HCT116 (cell line): ENCODE measurements around the gene RMI2. TPM values are rescaled to one million over a fixed set of nuclear protein-coding genes. Genes with fewer than 3 reads are reported as not detected.

Source experiments
- ATAC-seq: fragments of 200-7000 bp; cut with Tn5 transposase; 2 replicates; pipeline ENCODE4 v1.9.1; 2020; ENCODE audit warnings: mild to moderate bottlenecking, moderate library complexity
- BruUV-seq: library from RNA; stranded (reverse); fragments of 400-500 nt; replicated peaks from 2 replicates; lab custom pipeline; 2021; lab: Mats Ljungman, UMichigan
- CTCF ChIA-PET: fragments of 300-600 bp; sonication (Branson Sonifier 250); formaldehyde crosslinking; loops from one replicate; lab custom pipeline; 2021; ENCODE audit warnings: antibody characterized with exemption; lab: Charles Lee
- POLR2A ChIA-PET: fragments of 300-600, 350-600 bp; sonication (Branson Sonifier 250); formaldehyde crosslinking; loops from one replicate; lab custom pipeline; 2021; ENCODE audit warnings: antibody characterized with exemption; lab: Charles Lee
- RAD21 ChIA-PET, 2 experiments: fragments of 300-600 bp; sonication (Branson Sonifier 250); formaldehyde crosslinking; loops; one replicate each; lab custom pipeline; 2023; ENCODE audit warnings: low total read pairs in 2 of 2; ENCODE audit not compliant: uncharacterized antibody in 2 of 2, unreplicated experiment in 2 of 2, low non-redundant PET in 1 of 2; lab: Charles Lee
- DNase-seq: peaks from one replicate; pipeline ENCODE4 v3.0.0-alpha.2; 2010; ENCODE audit warnings: low read depth, low spot score
- H2AFZ ChIP-seq: fragments of 200-600 bp; shearing (Covaris generic), sonication (generic); 2 replicates; pipeline ENCODE4 v1.6.1; 2017; ENCODE audit warnings: low read depth, mixed run types, mixed read lengths, antibody characterized with exemption, low read length; ENCODE audit not compliant: poor library complexity, severe bottlenecking
- H3K27ac ChIP-seq: 2 replicates; pipeline ENCODE4 v1.5.1; 2012; ENCODE audit warnings: low read depth, low read length
- H3K27me3 ChIP-seq: fragments of 200-600 bp; sonication (generic); 2 replicates; pipeline ENCODE4 v1.6.1; 2016; ENCODE audit warnings: mixed run types, low read length, mixed read lengths; ENCODE audit not compliant: insufficient read depth
- H3K36me3 ChIP-seq, 2 experiments: fragments of 200-500 bp in 1 of 2; fragments of 200-600 bp in 1 of 2; sonication (Bioruptor generic) in 1 of 2; sonication (generic) in 1 of 2; 2 replicates each; pipeline versions ENCODE4 v1.5.1 to v1.6.1; 2014 to 2016; ENCODE audit warnings: low read length in 2 of 2, inconsistent platforms in 1 of 2, mixed read lengths in 1 of 2, mixed run types in 1 of 2; ENCODE audit not compliant: insufficient read depth in 2 of 2, control insufficient read depth in 1 of 2
- H3K4me1 ChIP-seq, 2 experiments: fragments of 200-600 bp in 1 of 2; sonication (generic) in 1 of 2; 2 replicates each; pipeline versions ENCODE4 v1.5.1 to v1.6.1; 2012 to 2017; ENCODE audit warnings: low read length in 2 of 2, inconsistent platforms in 1 of 2, mild to moderate bottlenecking in 1 of 2, mixed read lengths in 1 of 2, mixed run types in 1 of 2, moderate library complexity in 1 of 2; ENCODE audit not compliant: insufficient read depth in 2 of 2, control insufficient read depth in 1 of 2
- H3K4me2 ChIP-seq: fragments of 200-600 bp; sonication (generic); 2 replicates; pipeline ENCODE4 v1.6.1; 2017; ENCODE audit warnings: mixed run types, low read length, mixed read lengths
- H3K4me3 ChIP-seq, 2 experiments: fragments of 200-600 bp in 1 of 2; sonication (generic) in 1 of 2; replicated peaks in 1 of 2; 2 replicates each; pipeline ENCODE4 v1.5.1; 2011 to 2016; ENCODE audit warnings: low read length in 2 of 2, control low read depth in 1 of 2, low read depth in 1 of 2, mild to moderate bottlenecking in 1 of 2, mixed read lengths in 1 of 2, mixed run types in 1 of 2
- H3K79me2 ChIP-seq: fragments of 200-600 bp; sonication (generic); 2 replicates; pipeline ENCODE4 v1.6.1; 2017; ENCODE audit warnings: mild to moderate bottlenecking, mixed run types, low read length, moderate library complexity, mixed read lengths; ENCODE audit not compliant: insufficient read depth
- H3K9ac ChIP-seq: fragments of 200-600 bp; sonication (generic); 2 replicates; pipeline ENCODE4 v1.6.1; 2016; ENCODE audit warnings: low read length, mixed read lengths
- H3K9me2 ChIP-seq: fragments of 200-600 bp; sonication (generic), shearing (Covaris generic); 2 replicates; pipeline ENCODE4 v1.6.1; 2017; ENCODE audit warnings: mixed run types, mild to moderate bottlenecking, moderate library complexity; ENCODE audit not compliant: insufficient read depth
- H3K9me3 ChIP-seq, 2 experiments: fragments of 200-500 bp in 1 of 2; fragments of 200-600 bp in 1 of 2; sonication (Bioruptor generic) in 1 of 2; sonication (generic) in 1 of 2; 2 replicates each; pipeline ENCODE4 v1.6.1; 2014 to 2017; ENCODE audit warnings: low read length in 2 of 2, mixed read lengths in 2 of 2, inconsistent platforms in 1 of 2, low read depth in 1 of 2, mild to moderate bottlenecking in 1 of 2, mixed run types in 1 of 2, moderate library complexity in 1 of 2; ENCODE audit not compliant: control insufficient read depth in 1 of 2, insufficient read depth in 1 of 2
- H4K20me1 ChIP-seq: fragments of 200-600 bp; sonication (generic), shearing (Covaris generic); 2 replicates; pipeline ENCODE4 v1.6.1; 2017; ENCODE audit warnings: mixed run types, mild to moderate bottlenecking, moderate library complexity; ENCODE audit not compliant: insufficient read depth
- CBX3 ChIP-seq: IDR thresholded peaks from 2 replicates; pipeline ENCODE4 v1.6.1; 2012; ENCODE audit warnings: low read depth
- CEBPB ChIP-seq: IDR thresholded peaks from 2 replicates; pipeline ENCODE4 v1.6.1; 2012; ENCODE audit warnings: low read depth
- CTCF ChIP-seq, 3 experiments: fragments of 200-600 bp in 1 of 3; sonication (generic) in 1 of 3; IDR thresholded peaks in 2 of 3; conservative IDR thresholded peaks in 1 of 3; 2 replicates each; pipeline ENCODE4 v1.5.1; 2012 to 2017; ENCODE audit warnings: low read depth in 2 of 3, low read length in 2 of 3, antibody characterized with exemption in 1 of 3, borderline replicate concordance in 1 of 3, control low read depth in 1 of 3, mild to moderate bottlenecking in 1 of 3, mixed read lengths in 1 of 3, mixed run types in 1 of 3, moderate library complexity in 1 of 3; ENCODE audit not compliant: insufficient read depth in 1 of 3
- EGR1 ChIP-seq: IDR thresholded peaks from 2 replicates; pipeline ENCODE4 v1.6.1; 2012; ENCODE audit warnings: low read depth
- ELF1 ChIP-seq: IDR thresholded peaks from 2 replicates; pipeline ENCODE4 v1.6.1; 2012; ENCODE audit warnings: low read depth, borderline replicate concordance
- EZH2 ChIP-seq: fragments of 200-600 bp; sonication (generic); IDR thresholded peaks from 2 replicates; pipeline ENCODE4 v1.6.1; 2017; ENCODE audit warnings: antibody characterized with exemption, mixed run types
- POLR2A ChIP-seq: IDR thresholded peaks from 2 replicates; pipeline ENCODE4 v1.7.0; 2011; ENCODE audit warnings: borderline replicate concordance; ENCODE audit not compliant: insufficient read depth, insufficient read length; ENCODE audit errors: extremely low read depth
- POLR2AphosphoS5 ChIP-seq: IDR thresholded peaks from 2 replicates; pipeline ENCODE4 v1.6.1; 2011; ENCODE audit warnings: mild to moderate bottlenecking, low read depth, low read length, moderate library complexity
- SIN3A ChIP-seq: IDR thresholded peaks from 2 replicates; pipeline ENCODE4 v1.6.1; 2012; ENCODE audit warnings: low read depth
- YY1 ChIP-seq: IDR thresholded peaks from 2 replicates; pipeline ENCODE4 v1.6.1; 2011; ENCODE audit warnings: low read length, low read depth, moderate library complexity, mild to moderate bottlenecking; ENCODE audit not compliant: insufficient replicate concordance; ENCODE audit errors: extremely low read depth
- ZFX ChIP-seq: fragments of 450-650 bp; IDR thresholded peaks from 2 replicates; pipeline ENCODE4 v1.6.1; 2017
- ZNF274 ChIP-seq: fragments of 200-500 bp; sonication (Bioruptor generic); IDR thresholded peaks from 2 replicates; pipeline ENCODE4 v1.6.1; 2014; ENCODE audit warnings: mild to moderate bottlenecking, low read depth, low read length, inconsistent platforms
- intact Hi-C: fragments of 100-400 bp; cut with micrococcal nuclease; formaldehyde crosslinking; loops from 2 replicates; pipeline ENCODE4 v1.10.0; 2022
- total RNA-seq: library from RNA; stranded (reverse); gene quantifications from one replicate; pipeline ENCODE4 v1.2.1, GENCODE V29; 2021; ENCODE audit not compliant: unreplicated experiment
- TF ChIP-seq, protein P1 (sequence below): IDR thresholded peaks from 2 replicates; pipeline ENCODE4 v1.6.1; 2012; ENCODE audit warnings: low read depth

Gene RMI2
- total RNA-seq, 1 experiment from 2014 or later, result 19.9 TPM

- BruUV-seq, result no TSS peak
- no peaks in the 10 kb centered on the region for H3K79me2 ChIP-seq
- H3K27me3 ChIP-seq, result no peaks in the 10 kb centered on the region
- ChIA-PET POLR2A (interaction anchor here (1.4 kb wide), 1 partner anchor 46 kb away, joined by 4 read pairs; the partner anchor contains the start of gene SOCS1), CTCF (interaction anchor here (1.7 kb wide), 1 partner anchor 55 kb away, joined by 3 read pairs; no protein-coding TSS in a partner anchor), RAD21 (no interaction called here)
- no peak for ATAC-seq
- H3K36me3 ChIP-seq, result no peaks in the 10 kb centered on the region
- H2AFZ ChIP-seq, result no peak overlapping the region
- DNase-seq, result no peak
- H3K27ac ChIP-seq, result no peak overlapping the region
- no peaks in the 10 kb centered on the region for H3K9me2 ChIP-seq
- H4K20me1 ChIP-seq, result no peaks in the 10 kb centered on the region
- no peak overlapping the region for H3K9ac ChIP-seq
- intact Hi-C loops, result no loop called here
- no peaks in the 10 kb centered on the region for H3K9me3 ChIP-seq
- no peaks in the 10 kb centered on the region for H3K4me1 ChIP-seq
- no peak overlapping the region for H3K4me3 ChIP-seq
- TF ChIP-seq SIN3A, result no peak
- no peak for TF ChIP-seq CBX3
- TF ChIP-seq YY1, result no peak
- no peak for TF ChIP-seq ZFX
- no peak for TF ChIP-seq ZNF274
- TF ChIP-seq EZH2, result no peak
- TF ChIP-seq, protein P1, sequence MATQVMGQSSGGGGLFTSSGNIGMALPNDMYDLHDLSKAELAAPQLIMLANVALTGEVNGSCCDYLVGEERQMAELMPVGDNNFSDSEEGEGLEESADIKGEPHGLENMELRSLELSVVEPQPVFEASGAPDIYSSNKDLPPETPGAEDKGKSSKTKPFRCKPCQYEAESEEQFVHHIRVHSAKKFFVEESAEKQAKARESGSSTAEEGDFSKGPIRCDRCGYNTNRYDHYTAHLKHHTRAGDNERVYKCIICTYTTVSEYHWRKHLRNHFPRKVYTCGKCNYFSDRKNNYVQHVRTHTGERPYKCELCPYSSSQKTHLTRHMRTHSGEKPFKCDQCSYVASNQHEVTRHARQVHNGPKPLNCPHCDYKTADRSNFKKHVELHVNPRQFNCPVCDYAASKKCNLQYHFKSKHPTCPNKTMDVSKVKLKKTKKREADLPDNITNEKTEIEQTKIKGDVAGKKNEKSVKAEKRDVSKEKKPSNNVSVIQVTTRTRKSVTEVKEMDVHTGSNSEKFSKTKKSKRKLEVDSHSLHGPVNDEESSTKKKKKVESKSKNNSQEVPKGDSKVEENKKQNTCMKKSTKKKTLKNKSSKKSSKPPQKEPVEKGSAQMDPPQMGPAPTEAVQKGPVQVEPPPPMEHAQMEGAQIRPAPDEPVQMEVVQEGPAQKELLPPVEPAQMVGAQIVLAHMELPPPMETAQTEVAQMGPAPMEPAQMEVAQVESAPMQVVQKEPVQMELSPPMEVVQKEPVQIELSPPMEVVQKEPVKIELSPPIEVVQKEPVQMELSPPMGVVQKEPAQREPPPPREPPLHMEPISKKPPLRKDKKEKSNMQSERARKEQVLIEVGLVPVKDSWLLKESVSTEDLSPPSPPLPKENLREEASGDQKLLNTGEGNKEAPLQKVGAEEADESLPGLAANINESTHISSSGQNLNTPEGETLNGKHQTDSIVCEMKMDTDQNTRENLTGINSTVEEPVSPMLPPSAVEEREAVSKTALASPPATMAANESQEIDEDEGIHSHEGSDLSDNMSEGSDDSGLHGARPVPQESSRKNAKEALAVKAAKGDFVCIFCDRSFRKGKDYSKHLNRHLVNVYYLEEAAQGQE, result no peak
- no peak for TF ChIP-seq CEBPB
- no peak for TF ChIP-seq CTCF (IDR thresholded peaks at IDR 0.05 in 2 of 3, conservative IDR thresholded peaks at IDR 0.05 in 1 of 3; ENCODE audit: borderline replicate concordance in 1 of 3, insufficient read depth in 1 of 3, low read depth in 2 of 3, low read length in 2 of 3)
- TF ChIP-seq EGR1, result no peak
- TF ChIP-seq POLR2AphosphoS5, result no peak
- no peak for TF ChIP-seq ELF1
- no peak for TF ChIP-seq POLR2A
- H3K4me2 ChIP-seq, result no peak overlapping the region
Observed at GRCh38 chr16:11301645-11302501, 43.4 kb upstream of the RMI2 start.
